ENCODE measurements around the gene PTGES3. TPM values are rescaled to one million over a fixed set of nuclear protein-coding genes. Genes with fewer than 3 reads are reported as not detected.

PTGES3 gene
- total and polyA plus RNA-seq, 2 of the 8 experiments (the other 6 are each of a cell fraction or from before 2014, with no cell fraction given) = 111 to 464 TPM

GRCh38 chr12:56714431-56714929, 26.4 kb upstream of the PTGES3 start:
- no peak overlapping the region for H2AFZ ChIP-seq (ENCODE audit: low read length)
- no peak for FAIRE-seq
- no peak for TF ChIP-seq RBBP5 (IDR thresholded peaks at IDR 0.05; ENCODE audit: borderline replicate concordance, low read depth, low read length)
- no peak for TF ChIP-seq POU5F1 (IDR thresholded peaks at IDR 0.05; ENCODE audit: low read depth, low read length)
- TF ChIP-seq POLR2A (IDR thresholded peaks at IDR 0.05; ENCODE audit: control extremely low read depth in 1 of 2, low read depth in 2 of 2, low read length in 2 of 2) = no peak
- no peak for TF ChIP-seq SIN3A (conservative IDR thresholded peaks at IDR 0.05 in 1 of 2, IDR thresholded peaks at IDR 0.05 in 1 of 2; ENCODE audit: low read depth in 1 of 2, low read length in 2 of 2)
- TF ChIP-seq NANOG (IDR thresholded peaks at IDR 0.05; ENCODE audit: insufficient read depth, low read depth, low read length, poor library complexity, severe bottlenecking) = no peak
- TF ChIP-seq E2F6 (IDR thresholded peaks at IDR 0.05) = no peak
- no peak for TF ChIP-seq SP1 (IDR thresholded peaks at IDR 0.05; ENCODE audit: low read depth, low read length)
- no peak for TF ChIP-seq EGR1 (IDR thresholded peaks at IDR 0.05; ENCODE audit: borderline replicate concordance, low read depth, low read length)
- TF ChIP-seq SIRT6 (IDR thresholded peaks at IDR 0.05; ENCODE audit: low read length) = no peak
- no peak for TF ChIP-seq KDM1A (IDR thresholded peaks at IDR 0.05; ENCODE audit: borderline replicate concordance, low read length)
- TF ChIP-seq ZNF274 (IDR thresholded peaks at IDR 0.05; ENCODE audit: borderline replicate concordance, extremely low read depth, low read length) = no peak
- TF ChIP-seq SIX5 (IDR thresholded peaks at IDR 0.05; ENCODE audit: low read depth, low read length) = no peak
- no peak for TF ChIP-seq RFX5 (IDR thresholded peaks at IDR 0.05; ENCODE audit: borderline replicate concordance, low read depth, low read length)

More at GRCh38 chr12:56714431-56714929, 26.4 kb upstream of the PTGES3 start:
- H3K4me3 ChIP-seq (ENCODE audit: extremely low read depth in 1 of 4, insufficient read depth in 2 of 4, low read depth in 3 of 4, low read length in 4 of 4) = no peak overlapping the region
- peaks cover 4 to 34% of the 10 kb centered on the region in 2 experiments; a peak in 3 of 4 replicates for H3K79me2 ChIP-seq (ENCODE audit: control insufficient read depth in 1 of 2, insufficient read depth in 2 of 2, low read length in 2 of 2)
- no peak overlapping the region for H3K4me2 ChIP-seq (ENCODE audit: insufficient read depth in 1 of 2, low read depth in 2 of 2, low read length in 2 of 2)
- no peak overlapping the region for H2BK20ac ChIP-seq (ENCODE audit: low read length)
- no peak overlapping the region for H2BK12ac ChIP-seq (ENCODE audit: low read depth, low read length)
- no peaks in the 10 kb centered on the region for H3K9me3 ChIP-seq (ENCODE audit: insufficient read depth in 2 of 2, low read depth in 1 of 2, low read length in 1 of 2)
- no peak overlapping the region for H3K9ac ChIP-seq (replicated peaks in 1 of 4; ENCODE audit: extremely low read depth in 1 of 4, low read depth in 3 of 4, low read length in 3 of 4)
- no peak overlapping the region for H3K23ac ChIP-seq (ENCODE audit: insufficient read length)
- no peak overlapping the region for H3K4ac ChIP-seq (replicated peaks; ENCODE audit: insufficient read length, low read depth, low read length)
- H4K20me1 ChIP-seq (replicated peaks in 1 of 2; ENCODE audit: control insufficient read depth in 1 of 2, insufficient read depth in 2 of 2, low read length in 2 of 2) = peaks cover 13 to 25% of the 10 kb centered on the region in 2 experiments
- H4K5ac ChIP-seq (ENCODE audit: insufficient read length, low read depth, low read length) = no peak overlapping the region
- no peak overlapping the region for H2BK5ac ChIP-seq (ENCODE audit: low read depth, low read length)
- ChIA-PET CTCF (ENCODE audit: partially characterized antibody) (interaction anchor here (1.3 kb wide), 1 partner anchor 78 kb away, joined by 5 read pairs; no protein-coding TSS in a partner anchor), POLR2A (ENCODE audit: partially characterized antibody) (interaction anchor here (0.7 to 52.4 kb wide), 10 partner anchors 10 to 397 kb away, joined by 3 to 1406 read pairs (median 4); partner anchors contain the start of genes NACA, PRIM1, PTGES3 and STAT6)
- H2BK120ac ChIP-seq (replicated peaks; ENCODE audit: low read depth, low read length) = no peak overlapping the region
- H3K14ac ChIP-seq (ENCODE audit: insufficient read length) = no peak overlapping the region
- no peak for DNase-seq (ENCODE audit: low read depth in 1 of 2, low spot score in 2 of 2)
- no peak overlapping the region for H3K18ac ChIP-seq (ENCODE audit: extremely low read depth, low read length)
- H3K27ac ChIP-seq (ENCODE audit: low read depth, low read length) = no peak overlapping the region
- no peak overlapping the region for H2AK5ac ChIP-seq (ENCODE audit: low read depth, low read length)
- H3K27me3 ChIP-seq (replicated peaks in 1 of 4; ENCODE audit: control insufficient read depth in 3 of 4, extremely low read depth in 1 of 4, insufficient read depth in 3 of 4, low read length in 3 of 4) = no peaks in the 10 kb centered on the region
- H3K79me1 ChIP-seq (ENCODE audit: low read depth, low read length) = peaks cover 10% of the 10 kb centered on the region
- H3K4me1 ChIP-seq (replicated peaks in 1 of 4; ENCODE audit: control insufficient read depth in 3 of 4, insufficient read depth in 4 of 4, low read length in 3 of 4) = peaks cover 4 to 8% (median 6%) of the 10 kb centered on the region in 4 experiments; a peak in 6 of 7 replicates
- H3K23me2 ChIP-seq (ENCODE audit: low read depth, low read length) = no peaks in the 10 kb centered on the region
- H4K8ac ChIP-seq (ENCODE audit: extremely low read depth, insufficient read depth, low read length) = no peak overlapping the region
- H3K56ac ChIP-seq (replicated peaks; ENCODE audit: insufficient read length, low read depth, low read length) = no peak overlapping the region
- WGBS, 2 experiments (ENCODE audit: extremely low coverage in 1 of 2, insufficient coverage in 1 of 2, insufficient read length in 1 of 2, insufficient replicate concordance in 2 of 2, low coverage in 1 of 2, low lambda C conversion rate in 2 of 2, missing lambda C conversion rate in 1 of 2) = 91% methylated on average over 2 of the region's 2 CpGs; no CpG with 5 or more reads in 1 of the 2 experiments
- H2BK15ac ChIP-seq (ENCODE audit: low read length) = no peak overlapping the region
- H3K36me3 ChIP-seq (ENCODE audit: control insufficient read depth in 2 of 4, insufficient read depth in 4 of 4, low read length in 3 of 4) = peaks cover 23 to 65% (median 42%) of the 10 kb centered on the region in 4 experiments
- H4K91ac ChIP-seq (replicated peaks; ENCODE audit: insufficient read length, low read length) = no peak overlapping the region
